HuH-7 (cell line): ENCODE results near the gene SOX21.
A peak's percentile ranks its signal among the peaks of the same experiment; 100 is the strongest.
"Not testable (repeated sequence)": the region's sequence is repeated elsewhere in the genome, so short reads cannot be mapped to it uniquely, and the experiment has no call there.

Experiments used
- DNase-seq: peaks from one replicate; pipeline ENCODE4 v3.0.0; 2011; ENCODE audit warnings: low spot score

Gene SOX21

DNA sequence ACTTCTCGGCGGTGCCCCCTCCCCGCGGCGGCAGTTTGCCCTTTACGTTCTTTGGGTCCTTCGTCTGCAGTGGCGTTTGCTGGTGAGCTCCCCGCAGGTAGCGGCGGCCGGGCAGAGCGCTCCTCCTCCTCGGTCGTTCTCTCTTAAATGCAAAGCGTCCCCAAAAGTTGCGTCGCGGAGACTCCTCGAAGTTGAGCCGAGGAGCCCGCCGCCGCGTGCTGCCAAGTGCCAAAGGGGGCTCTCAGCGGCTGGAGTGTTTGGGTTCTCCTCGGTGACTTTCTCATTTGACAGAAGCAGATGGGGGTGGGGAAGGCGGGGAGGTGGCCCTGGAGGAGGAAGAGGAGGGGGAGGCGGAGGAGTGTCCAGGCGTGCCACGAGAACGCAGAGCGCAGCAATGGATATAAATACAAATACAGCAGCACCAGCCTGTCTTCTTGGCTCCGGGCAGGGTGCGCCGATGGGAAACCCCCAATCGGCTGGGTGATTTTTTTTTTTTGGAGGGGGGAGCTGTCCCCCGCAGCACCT, at the start of gene SOX21:
Gene SOX21, minus strand, starts transcription at position 259 of the 525 bp plus-strand sequence. CDS start 496 bp downstream, outside the sequence.
- DNase-seq: no peak

DNA sequence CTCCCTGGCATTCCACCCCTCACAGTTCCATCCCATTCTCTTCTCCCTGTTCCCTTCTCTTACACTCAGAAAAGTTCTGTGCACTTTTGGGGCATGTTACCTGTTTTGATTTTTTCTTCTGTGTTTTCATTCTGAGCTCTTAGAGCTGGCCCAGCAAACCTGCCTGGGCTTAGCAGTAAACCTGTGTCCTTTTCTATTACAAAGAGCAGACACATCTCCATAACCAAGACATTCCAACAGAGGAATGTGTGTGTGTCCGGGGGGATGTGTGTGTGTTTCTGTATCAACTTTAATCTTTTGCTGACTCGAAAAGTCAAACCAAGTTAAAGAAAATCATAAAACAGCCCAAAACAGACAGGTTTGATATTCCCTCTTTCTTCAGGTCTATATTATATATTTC, 49.1 kb upstream of the SOX21 start:
- DNase-seq: no peak

DNA sequence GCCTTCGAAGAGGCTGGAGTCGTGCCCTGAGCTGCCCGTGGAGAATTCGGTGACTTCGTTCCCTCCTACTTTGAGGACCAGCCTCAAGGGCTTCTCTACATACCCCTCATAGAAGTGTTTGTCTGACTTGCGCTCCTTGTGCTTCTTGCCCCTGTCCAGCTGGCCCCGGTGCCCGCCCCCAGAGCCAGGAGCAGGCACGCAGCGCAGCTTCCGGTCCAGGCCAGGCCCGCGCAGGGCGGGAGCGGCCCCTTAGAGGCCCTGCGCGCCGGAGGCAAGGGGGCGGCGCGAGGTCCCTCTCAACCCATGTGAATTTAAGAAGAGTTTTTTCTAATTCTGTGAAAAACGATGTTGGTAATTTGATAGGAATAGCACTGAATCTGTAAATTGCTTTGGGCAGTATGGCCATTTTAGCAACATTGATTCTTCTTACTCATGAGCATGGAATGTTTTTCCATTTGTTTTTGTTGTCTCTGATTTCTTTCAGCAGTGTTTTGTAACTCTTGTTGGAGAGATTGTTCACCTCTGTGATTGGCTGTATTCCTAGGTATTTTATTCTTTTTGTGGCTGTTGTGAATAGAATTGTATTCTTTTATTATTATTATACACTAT, 46.9 kb upstream of the SOX21 start:
- no peak for DNase-seq

DNA sequence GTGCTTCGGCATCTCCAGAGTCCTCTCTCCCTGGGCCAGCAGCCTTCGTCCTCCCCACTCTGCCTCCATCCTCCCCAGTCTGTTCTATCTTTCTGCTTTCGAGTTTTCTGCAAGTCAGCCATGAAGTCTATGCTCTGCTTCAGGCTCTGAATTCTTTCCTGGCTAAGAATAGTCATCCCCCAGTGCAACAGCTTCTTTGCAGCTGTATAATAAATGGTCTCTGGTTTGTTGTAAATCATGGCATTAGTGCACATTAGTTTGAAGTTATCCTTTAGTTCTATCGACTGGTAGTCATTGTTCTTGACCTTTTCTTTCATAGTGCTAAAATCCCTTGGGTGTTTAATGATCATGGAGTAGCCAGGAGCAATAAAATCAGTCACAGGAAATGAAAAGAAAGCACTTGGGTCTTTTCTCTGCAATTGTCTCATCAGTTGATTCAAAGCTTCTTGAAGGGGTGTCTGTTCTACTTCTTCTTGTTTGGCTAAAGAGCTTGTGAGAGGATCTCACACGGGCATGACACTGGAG, 46.2 kb upstream of the SOX21 start:
- no peak for DNase-seq

DNA sequence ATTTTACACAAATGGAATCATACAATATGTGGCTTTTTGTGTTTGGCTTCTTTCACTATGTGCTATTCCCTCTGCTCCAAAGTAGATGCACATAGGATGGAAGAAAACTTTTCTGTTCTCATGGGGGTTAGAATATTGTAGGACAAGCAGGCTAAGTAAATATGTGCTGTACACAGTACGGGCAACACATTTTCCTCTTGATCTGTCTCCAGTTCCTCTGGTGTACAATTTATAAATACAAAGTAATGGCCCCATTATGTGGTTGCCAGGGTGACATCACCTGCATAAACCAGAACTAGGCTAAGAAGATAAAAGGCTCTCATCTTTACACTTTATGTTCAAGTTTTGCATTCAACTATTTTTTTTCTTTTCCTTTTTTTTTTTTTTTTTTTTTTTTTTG, 41.0 kb upstream of the SOX21 start:
- DNase-seq: no peak

DNA sequence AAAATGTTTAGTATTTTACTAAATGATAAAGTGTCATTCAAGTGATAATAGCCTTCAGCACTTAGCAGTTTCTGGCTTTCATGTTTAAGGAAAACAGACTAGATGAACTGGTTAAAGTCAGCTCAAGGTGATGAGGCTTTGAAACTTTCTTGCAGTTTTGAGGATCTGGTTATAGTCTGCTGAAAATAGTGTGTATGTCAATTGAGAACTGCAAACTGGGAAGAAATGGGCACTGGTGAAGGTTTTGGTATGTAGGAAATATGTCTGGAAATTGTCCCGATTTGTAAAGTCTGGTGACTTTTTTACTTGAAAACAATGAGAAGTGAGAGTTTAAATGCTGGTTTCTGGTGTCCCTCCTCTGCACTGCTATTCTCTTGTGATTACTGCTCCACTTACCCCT, 36.8 kb upstream of the SOX21 start:
- DNase-seq: no peak

DNA sequence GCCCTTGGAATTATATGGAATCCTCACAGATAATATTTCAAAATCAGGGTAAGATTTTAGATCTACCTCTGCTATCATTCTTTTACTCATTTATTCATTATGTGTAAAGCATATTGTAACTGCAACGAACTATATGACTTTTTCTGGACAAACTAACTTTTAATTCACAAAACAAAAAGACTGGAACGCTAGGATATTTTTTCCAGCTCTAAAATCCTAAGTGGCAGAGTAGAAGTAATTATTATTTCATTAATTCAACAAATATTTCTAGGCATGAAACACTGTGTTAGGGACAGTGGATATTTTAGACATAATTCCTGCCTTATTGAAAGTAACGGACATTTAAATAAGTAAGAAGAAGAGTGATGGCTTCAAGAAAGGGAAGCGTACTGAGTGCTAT, 26.9 kb upstream of the SOX21 start:
- no peak for DNase-seq

DNA sequence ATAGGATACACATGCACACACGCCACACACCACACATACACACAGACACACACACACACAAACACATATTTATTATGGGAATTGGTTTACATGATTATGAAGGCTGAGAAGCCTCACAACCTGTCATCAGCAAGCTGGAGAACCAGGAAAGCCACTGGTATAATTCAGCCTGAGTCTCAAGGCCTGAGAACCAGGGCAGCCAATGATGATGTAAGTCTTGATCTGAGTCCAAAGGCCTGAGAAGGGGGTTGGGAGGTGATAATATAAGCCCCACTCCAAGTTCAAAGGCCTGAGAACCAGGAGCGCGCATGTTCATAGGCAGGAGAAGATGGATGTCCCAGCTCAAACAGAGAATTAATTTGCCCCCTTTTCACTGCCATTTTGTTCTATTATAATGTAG, 18.7 kb upstream of the SOX21 start:
- no peak for DNase-seq

DNA sequence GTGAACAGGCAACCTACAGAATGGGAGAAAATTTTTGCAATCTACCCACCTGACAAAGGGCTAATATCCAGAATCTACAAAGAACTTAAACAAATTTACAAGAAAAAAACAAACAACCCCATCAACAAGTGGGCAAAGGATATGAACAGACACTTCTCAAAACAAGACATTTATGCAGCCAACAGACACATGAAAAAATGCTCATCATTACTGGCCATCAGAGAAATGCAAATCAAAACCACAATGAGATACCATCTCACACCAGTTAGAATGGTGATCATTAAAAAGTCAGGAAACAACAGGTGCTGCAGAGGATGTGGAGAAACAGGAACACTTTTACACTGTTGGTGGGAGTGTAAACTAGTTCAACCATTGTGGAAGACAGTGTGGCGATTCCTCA, 17.6 kb upstream of the SOX21 start:
- not testable (repeated sequence) for DNase-seq

DNA sequence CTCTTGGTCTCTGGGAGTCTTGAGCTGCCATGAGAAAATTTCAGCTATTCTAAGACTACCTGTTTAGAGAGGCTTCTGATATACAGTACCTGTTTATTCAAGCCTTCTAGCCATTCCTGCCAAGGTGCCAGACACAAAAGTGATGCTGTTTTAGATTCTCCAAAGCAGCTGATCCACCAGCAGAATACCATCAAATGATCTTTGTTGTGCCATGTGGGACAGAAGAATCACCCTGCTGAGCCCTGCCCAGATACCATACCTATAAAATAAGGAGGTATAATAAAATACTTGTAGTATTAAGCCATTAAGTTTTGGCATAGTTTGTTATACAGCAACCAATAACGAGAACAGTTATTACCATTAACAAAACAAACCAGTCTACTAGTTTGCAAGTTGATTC, 14.1 kb upstream of the SOX21 start:
- DNase-seq: no peak

DNA sequence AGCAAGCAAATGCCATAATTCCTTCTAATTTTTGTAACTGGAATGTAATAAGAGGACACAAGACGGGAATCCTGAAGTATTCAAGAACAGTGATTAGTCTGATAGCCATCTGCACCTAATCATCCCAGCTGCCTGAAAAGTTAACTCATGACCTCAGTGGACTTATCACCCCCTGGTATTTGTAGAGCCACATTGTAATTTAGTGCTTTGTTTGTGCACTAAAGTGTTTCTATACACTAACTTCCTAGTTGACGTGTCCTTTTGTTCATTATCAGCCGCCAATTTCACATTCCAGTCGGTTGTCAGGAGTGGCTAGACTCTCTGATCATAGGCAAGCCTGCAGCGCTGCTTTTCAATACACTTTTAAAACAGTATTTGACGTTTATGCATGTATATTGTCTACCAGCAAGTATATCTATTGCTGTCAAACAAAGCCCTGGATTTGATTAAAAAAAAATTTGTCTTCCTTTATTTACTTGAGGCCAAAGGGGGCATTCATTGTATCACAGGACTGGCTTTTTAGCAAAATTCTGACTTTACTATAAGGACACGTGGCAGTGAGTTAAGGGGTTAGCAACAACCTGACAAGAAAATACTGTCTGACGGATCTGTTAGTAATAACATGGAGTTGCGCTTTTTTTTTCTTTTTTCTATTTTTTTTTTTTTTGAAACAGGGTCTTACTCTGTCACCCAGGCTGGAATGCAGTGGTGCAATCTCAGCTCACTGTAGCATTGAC, 10.4 kb upstream of the SOX21 start:
- no peak for DNase-seq

DNA sequence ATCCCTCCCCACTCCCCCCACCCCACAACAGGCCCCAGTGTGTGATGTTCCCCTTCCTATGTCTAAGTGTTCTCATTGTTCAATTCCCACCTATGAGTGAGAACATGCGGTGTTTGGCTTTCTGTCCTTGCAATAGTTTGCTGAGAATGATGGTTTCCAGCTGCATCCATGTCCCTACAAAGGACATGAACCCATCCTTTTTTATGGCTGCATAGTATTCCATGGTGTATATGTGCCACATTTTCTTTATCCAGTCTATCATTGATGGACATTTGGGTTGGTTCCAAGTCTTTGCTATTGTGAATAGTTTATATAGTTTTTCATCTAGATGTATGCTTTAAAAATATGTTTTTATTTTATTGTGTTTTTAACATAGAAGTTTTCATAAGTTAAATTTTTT, 6.4 kb upstream of the SOX21 start:
- not testable (repeated sequence) for DNase-seq

DNA sequence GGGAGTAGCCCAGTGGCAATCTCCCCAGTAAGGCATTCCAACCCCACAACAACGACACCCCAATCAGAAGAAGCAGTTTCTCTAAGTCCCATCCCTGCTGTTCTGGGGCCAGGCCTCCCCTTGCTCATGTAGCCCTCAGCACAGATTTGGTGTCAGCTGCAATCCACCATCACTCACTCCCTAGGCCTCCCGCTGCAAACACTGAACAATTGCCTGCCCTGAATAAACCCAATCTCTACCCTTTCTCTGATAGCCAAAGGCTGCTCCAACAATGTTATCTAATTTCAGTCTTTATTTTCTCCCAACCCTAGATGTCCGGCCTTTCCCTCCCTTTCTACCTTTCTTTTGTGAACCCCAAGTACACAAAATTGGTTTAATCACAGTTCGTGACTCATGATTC, 5.6 kb upstream of the SOX21 start:
- DNase-seq: no peak

DNA sequence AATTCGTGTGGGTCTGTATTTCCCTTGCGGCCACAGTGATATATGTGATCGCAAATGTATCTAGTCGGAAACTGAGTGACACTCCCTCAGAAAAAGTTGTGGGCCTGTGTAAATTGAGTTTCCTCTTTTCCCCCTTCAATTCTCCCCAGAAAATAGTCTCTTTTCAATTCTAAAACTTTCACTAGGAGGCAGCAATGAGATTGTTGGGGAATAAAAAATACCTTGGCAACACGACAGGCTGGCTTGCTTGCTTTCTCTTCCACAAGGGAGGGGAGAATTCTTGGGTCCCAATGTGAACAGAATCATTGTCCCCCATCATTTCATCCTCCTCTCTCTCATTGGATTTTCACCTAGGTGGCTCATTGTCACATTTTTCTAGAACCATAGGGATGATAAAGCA, 3.7 kb upstream of the SOX21 start:
- no peak for DNase-seq

DNA sequence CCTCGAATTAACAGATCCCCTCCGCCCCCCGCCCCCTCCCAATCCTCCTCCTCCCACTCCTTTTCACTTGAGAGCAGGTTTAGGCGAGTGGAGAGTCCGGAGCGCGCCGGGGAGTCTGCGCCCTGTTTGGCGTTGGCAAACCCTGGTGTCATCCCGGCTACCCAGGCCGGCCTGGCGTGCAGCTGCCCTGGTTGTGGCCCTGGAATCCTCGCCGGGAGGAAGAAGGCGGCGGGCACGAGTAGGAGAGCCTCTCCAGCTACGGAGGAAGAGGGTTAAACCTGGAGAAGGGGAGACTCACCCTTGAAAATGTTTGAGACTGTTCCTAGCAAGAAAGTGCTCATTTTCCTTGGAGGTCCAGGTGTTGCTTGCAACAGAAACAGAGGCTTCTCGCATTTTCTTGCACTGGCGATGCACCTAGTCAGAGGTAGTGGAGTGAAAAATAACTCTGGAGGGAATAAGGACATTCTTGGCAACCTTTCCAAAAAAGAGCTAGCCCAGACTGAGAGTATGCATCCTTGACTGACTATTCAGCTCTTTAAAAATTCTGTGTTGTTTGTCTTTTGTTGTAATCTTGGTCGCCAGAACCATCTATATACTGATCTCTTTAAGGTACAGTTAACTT, 1.3 kb upstream of the SOX21 start:
- DNase-seq: no peak

DNA sequence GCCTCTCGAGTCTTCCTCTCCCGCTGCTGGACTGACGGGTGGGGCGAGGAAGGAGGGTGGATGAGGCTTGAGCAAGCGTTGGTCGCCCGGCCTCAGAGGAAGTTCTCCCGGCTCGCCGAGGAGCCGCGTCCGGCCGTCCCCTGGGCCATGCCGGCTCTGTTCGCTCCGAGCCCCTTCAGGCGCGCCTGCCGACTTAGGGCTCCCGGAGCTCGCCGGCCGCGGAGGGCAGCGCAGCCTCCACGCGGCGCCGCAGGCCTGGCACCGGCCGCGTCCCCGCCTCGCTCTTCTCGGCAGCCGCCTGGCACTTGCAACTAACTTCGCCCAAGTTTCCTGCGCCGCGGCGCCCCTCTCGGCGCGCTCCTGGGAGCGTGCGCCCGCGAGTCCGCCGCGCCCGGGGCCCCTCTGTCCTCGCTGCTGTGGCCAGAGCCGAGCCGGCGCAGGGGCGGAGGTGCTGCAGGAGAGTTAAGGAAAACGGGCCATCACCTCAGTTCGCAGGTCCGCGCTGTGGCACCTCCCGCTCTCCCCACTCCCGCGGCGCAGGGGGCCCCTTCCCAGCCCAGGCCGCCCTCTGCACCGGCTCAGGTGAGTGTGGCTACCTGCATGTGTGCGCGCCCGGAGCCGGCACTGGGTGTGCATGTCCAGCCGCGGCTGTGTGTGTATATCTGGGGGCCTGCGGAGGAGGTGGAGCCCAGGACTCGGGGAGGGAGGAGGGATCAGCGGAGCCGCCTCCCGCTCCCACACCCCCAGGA, 641 bp upstream of the SOX21 start:
- no peak for DNase-seq

DNA sequence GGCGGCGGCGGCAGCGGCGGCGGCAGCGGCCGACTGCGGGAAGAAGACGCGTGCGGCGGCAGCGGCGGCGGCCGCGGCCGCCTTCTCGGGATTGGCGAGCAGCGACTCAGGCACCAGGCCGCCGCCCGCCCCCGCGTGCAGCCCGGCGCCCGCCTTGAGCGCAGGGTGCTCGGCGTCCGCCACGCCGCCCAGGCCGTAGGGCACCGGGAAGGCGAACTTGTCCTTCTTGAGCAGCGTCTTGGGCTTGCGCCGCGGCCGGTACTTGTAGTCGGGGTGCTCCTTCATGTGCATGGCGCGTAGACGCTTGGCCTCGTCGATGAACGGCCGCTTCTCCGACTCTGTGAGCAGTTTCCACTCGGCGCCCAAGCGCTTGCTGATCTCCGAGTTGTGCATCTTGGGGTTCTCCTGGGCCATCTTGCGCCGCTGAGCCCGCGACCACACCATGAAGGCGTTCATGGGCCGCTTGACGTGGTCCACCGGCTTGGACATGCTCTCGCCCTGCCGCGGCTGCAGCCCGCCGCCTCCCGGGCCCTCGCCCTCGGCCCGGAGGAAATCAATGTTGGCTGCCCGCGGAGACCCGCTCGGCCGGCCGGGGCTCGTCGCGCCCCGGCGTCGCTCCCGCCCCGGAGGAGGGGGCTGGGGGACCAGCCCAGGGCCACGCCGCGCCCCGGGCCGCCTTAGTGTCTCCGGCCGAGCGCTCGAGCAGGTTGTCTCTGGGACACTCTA, 621 bp downstream of the SOX21 start:
- DNase-seq: no peak

DNA sequence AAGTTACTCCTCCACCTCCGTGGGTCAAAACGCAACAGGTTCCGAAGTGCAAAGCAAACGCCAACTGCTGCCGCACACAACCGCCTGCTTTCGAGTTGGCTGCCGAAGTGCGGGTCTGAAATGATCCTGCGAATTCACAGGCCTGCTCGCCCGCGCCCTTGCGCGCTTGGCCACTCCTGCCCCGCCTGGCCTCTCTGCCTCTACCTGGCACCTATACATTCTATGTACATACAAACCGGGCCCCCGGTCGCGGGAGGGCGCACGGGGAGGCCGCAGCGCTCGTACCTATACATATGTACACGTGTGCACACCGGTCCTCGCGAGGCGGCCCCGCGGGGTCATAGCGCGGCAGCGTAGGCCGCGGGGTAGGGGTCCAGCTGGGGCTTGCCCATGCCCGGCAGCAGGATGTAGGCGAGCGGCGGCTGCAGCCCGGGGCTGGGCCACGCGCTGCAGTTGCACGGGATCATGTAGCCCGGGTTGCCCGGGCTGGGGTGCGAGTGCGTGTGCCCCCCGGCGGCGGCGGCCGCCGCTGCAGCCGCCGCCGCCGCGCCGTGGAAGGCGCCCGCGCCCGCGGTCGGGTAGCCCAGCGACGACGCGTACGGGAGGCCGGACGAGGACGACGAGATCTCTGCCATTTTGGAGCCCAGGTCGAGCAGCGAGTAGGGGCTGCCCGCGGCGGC, 1.3 kb downstream of the SOX21 start:
- peak; percentile 56 for DNase-seq

DNA sequence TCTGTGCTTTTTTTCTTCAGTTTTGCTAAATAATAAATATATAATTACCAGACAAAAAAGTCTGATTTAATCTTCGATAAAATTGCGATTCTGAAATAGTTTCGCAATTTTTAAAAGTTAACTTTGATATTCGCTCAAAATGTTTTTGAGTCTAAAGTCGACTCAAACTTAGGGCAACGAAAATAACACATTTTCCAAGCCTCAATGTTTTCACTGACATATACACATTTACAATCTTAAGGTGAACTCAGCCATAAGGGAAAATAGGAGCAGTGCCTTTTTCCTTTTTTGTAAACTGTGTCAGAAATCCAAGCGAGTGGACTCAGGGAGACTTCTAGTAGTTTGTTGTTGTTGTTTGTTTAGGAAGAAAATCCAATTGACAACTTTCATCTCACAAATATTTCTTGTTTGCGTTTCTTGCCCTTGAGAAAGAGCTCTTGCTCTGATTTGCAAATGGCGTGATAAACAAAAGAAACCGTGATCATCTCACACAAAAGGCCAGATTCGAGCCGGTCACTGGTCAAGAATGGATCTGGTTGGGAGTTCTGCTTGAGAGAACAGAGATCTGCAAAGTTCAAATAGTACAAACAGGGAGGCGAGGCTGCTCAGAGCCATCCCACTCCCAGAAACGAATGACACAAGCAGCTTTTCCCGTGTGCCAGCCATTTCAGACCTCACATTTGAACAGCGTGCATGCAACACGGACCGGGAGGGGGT, 2.1 kb downstream of the SOX21 start:
- no peak for DNase-seq
